Stimulated activated CD8-positive, alpha-beta memory T cell treated with anti-CD3 and anti-CD28 coated beads, Interleukin-7, amount 100 ng/mL, for 1 hour (primary cell): ENCODE data around the gene ASRGL1.

Source experiments
- DNase-seq, 2 donors: peaks; one replicate each; pipeline ENCODE4 v3.0.0-alpha.2; 2020; ENCODE audit warnings: low read depth in 2 of 2

The ASRGL1 gene

GRCh38 chr11:62393061-62393611 lies 55.9 kb downstream of the ASRGL1 start:
- DNase-seq = no peak

DNA sequence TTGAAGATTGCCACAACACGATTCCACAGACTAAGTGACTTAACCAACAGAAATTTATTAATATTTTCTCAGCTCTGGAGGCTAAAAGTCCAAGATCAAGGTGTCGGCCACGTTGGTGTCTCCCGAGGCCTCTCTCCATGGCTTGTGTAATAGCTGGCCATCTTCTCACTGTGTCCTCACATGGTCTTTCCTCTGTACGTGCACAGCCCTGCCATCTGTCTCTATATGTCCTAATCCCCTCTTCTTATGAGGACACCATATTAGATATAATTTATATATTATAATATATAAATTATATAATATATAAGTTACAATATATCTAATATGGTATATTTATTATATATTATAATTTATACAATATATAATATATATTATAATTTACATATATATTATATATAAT lies 56.5 kb downstream of the ASRGL1 start:
- no peak for DNase-seq

- peak in 1 of 2 donors; percentile 13 for DNase-seq
Observed at GRCh38 chr11:62394825-62395538, 57.7 kb downstream of the ASRGL1 start.

DNA sequence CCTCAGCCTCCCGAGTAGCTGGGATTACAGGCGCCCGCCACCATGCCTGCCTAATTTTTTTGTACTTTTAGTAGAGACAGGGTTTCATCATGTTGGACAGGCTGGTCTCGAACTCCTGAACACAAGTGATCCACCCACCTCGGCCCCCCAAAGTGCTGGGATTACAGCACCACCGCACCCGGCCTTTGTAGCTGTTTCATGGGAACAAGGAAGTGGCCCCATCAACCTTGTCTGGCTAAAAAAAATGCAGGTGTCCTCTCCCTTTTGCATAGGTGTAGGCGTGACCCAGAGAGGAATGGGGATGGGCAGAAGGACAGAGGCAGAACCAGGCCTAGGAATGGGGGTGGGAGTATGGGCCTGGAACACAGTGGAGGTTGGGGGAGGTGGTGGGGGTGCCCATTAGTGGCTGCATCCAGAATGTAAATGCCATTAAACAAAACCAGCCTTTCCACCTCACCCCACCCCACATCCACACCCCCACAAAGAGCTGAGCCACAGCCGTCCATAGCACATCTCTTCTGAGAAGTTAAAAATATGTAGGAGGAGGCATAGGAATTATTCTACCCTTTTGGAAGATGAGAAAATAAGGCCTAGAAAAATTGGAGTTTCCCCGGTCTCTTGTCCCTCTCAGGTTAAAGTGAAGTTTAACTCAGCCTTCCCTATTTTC lies 58.8 kb downstream of the ASRGL1 start:
- no peak for DNase-seq

GRCh38 chr11:62398011-62398994 lies 61.1 kb downstream of the ASRGL1 start:
- no peak for DNase-seq

DNA sequence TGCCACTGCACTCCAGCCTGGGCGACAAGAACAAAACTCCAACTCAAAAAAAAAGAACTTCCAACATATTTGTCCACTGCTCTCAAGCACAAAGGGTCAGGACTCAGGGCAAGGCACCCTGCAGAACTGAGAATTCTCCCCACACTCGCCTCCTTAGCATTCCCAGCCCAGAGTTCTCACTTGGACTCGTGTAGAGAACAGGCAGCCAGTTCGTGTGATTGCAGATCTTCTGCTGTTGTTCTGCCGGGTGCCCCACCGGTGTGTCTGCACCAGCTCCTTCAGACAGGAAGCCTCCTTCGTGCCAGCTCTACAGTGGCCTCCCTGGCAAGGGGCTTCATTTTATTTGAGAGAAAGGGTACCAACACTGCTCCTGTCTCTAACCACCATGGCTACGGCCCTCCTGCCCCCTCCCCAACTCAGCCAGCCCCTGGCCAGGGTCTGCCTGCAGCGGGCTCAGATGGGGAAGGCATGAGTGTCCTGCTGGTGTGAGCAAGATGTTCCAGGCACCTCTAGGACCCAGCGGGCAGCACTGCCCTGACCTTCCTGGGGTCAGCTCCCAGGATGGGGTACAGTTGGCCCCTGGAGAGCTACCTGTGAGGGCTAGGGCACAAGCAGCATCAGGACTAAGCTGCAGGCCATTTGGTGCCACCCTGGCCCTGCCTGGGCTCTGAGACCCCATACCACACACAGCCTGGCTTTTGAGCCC lies 62.1 kb downstream of the ASRGL1 start:
- DNase-seq = no peak

GRCh38 chr11:62399878-62400266 lies 62.6 kb downstream of the ASRGL1 start:
- DNase-seq = no peak

DNA sequence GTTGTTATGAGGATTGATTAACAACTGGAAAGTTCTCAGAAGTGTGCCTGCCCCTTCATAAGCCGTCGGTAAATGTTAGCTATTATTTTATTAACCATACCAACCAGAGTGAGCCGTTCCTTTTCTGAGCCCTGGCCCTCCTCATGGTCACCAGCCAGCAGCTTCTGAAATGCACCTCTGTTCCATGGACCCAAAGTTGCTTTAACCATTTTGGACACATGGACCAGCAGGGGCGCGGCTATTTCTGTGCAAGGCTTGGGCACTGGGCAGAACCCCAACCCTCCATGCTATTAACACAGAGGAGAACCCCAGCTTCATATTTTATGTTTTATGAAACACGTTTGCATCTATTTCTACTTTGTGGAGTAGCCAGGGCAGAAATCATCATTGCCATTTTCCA lies 63.0 kb downstream of the ASRGL1 start:
- no peak for DNase-seq

DNA sequence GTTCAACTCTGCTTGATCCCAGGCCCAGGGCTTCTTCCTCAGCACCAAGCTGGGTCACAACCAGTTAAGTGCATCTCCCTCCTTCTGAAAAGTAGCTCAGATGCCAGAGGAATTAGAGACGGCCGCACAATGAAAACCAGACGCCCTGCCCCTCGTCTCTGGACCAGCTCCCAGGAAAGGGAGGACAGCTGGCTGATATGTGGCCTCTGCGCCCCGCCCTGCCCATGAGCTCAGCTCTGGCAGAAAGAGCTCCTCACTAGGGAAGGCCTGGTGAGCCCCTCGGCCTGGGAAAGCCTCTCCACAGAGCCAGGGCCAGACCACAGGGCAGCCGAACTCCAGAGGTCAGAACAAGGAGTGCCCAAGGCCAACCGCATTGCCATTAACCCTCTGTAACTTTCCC lies 63.5 kb downstream of the ASRGL1 start:
- DNase-seq = no peak

GRCh38 chr11:62401356-62401755 lies 64.1 kb downstream of the ASRGL1 start:
- DNase-seq = no peak

- no peak for DNase-seq
Observed at GRCh38 chr11:62401811-62402210, 64.6 kb downstream of the ASRGL1 start.

- DNase-seq = peak; percentile 9 to 20
Observed at GRCh38 chr11:62402226-62402959, 65.1 kb downstream of the ASRGL1 start.

- no peak for DNase-seq
Observed at GRCh38 chr11:62402960-62403730, 65.9 kb downstream of the ASRGL1 start.

DNA sequence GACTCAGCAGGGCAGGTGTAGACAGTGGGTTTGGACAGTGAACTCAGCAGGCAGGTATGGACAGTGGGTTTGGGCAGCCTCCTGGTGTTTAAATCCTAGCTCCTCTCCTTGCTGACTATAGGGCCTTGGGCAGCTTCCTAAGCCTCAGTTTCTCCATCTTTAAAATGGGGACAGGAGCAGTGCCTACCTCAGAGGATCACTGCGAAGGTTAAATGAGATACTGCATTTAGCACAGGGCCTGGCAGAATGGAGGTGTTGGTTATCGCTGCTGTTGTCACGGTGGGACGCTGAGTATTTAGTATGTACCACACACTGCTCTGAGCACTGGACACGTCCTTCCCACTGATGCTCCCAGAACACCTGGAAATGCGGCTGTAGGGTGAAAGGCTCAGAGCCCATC lies 67.2 kb downstream of the ASRGL1 start:
- no peak for DNase-seq

GRCh38 chr11:62404901-62405300 lies 67.7 kb downstream of the ASRGL1 start:
- DNase-seq = no peak

- DNase-seq = no peak
Observed at GRCh38 chr11:62406034-62406433, 68.8 kb downstream of the ASRGL1 start.

GRCh38 chr11:62409831-62410230 lies 72.6 kb downstream of the ASRGL1 start:
- no peak for DNase-seq

- no peak for DNase-seq
Observed at GRCh38 chr11:62410972-62411371, 73.7 kb downstream of the ASRGL1 start.

GRCh38 chr11:62411524-62411923 lies 74.3 kb downstream of the ASRGL1 start:
- DNase-seq = no peak
